Parathyroid adenoma (tissue), 2 donors: ENCODE data around the gene DNAJB13.

ENCODE experiments used
- H2AFZ ChIP-seq: fragments of 300-600 bp; sonication (generic); one replicate; pipeline ENCODE4 v1.7.0; 2017; ENCODE audit warnings: antibody characterized with exemption, mild to moderate bottlenecking
- H3K27ac ChIP-seq: fragments of 300-600 bp; sonication (generic); one replicate; pipeline ENCODE4 v1.7.0; 2017
- H3K27me3 ChIP-seq: fragments of 300-600 bp; sonication (generic); one replicate; pipeline ENCODE4 v1.7.0; 2017; ENCODE audit warnings: low read length; ENCODE audit not compliant: control insufficient read depth, insufficient read depth
- H3K36me3 ChIP-seq: fragments of 300-600 bp; sonication (generic); one replicate; pipeline ENCODE4 v1.7.0; 2017; ENCODE audit warnings: low read length; ENCODE audit not compliant: control insufficient read depth, insufficient read depth
- H3K4me1 ChIP-seq: fragments of 300-600 bp; sonication (generic); one replicate; pipeline ENCODE4 v1.7.0; 2017; ENCODE audit warnings: control low read depth
- H3K4me2 ChIP-seq: fragments of 300-600 bp; sonication (generic); one replicate; pipeline ENCODE4 v1.7.0; 2017; ENCODE audit warnings: low read length
- H3K4me3 ChIP-seq: fragments of 300-600 bp; sonication (generic); one replicate; pipeline ENCODE4 v1.7.0; 2017; ENCODE audit warnings: low read depth, low read length
- H3K79me2 ChIP-seq: fragments of 300-600 bp; sonication (generic); one replicate; pipeline ENCODE4 v1.7.0; 2017; ENCODE audit warnings: control low read depth
- H3K9ac ChIP-seq: fragments of 300-600 bp; sonication (generic); one replicate; pipeline ENCODE4 v1.7.0; 2017; ENCODE audit warnings: mild to moderate bottlenecking
- H3K9me3 ChIP-seq: fragments of 300-600 bp; sonication (generic); one replicate; pipeline ENCODE4 v1.7.0; 2017; ENCODE audit warnings: low read length; ENCODE audit not compliant: control insufficient read depth
- TF ChIP-seq, protein P1 (sequence below): fragments of 300-600 bp; sonication (generic); IDR thresholded peaks from one replicate; pipeline ENCODE4 v1.7.0; 2017; ENCODE audit warnings: antibody characterized with exemption, mild to moderate bottlenecking
- donor health status: primary hyperparathyroidism.

Gene DNAJB13

DNA sequence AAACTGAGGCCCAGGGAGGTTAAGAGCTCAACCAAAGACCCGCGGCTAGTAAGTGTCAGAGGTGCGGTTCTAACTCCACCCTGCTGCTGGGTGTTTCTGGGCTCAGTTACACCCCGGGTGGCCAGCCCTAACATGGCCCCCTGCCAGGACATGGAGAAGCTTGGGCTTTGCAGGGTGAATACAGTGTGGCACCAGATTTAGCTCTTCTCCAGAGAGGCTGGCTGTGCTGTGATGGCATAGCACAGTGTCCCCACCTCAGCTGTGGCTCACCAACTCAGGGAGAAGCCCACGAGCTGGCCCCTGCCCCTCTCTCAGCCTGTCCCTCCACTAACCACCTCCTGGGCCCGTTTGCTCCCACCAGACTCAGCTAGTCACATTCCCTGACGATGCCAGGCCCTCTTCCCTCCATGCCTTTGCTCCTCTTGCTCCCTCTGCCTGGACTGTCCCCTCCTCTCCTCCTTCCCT, 51.0 kb downstream of the DNAJB13 start:
- Histone ChIP-seq H3K79me2 (no peaks in the 10 kb centered on the region), H3K4me3 (no peak overlapping the region), H2AFZ (no peak overlapping the region), H3K36me3 (no peaks in the 10 kb centered on the region), H3K9ac (no peak overlapping the region), H3K9me3 (no peaks in the 10 kb centered on the region), H3K27me3 (no peaks in the 10 kb centered on the region), H3K4me1 (no peaks in the 10 kb centered on the region), H3K4me2 (no peak overlapping the region), H3K27ac (no peak overlapping the region)
- TF ChIP-seq, protein P1, sequence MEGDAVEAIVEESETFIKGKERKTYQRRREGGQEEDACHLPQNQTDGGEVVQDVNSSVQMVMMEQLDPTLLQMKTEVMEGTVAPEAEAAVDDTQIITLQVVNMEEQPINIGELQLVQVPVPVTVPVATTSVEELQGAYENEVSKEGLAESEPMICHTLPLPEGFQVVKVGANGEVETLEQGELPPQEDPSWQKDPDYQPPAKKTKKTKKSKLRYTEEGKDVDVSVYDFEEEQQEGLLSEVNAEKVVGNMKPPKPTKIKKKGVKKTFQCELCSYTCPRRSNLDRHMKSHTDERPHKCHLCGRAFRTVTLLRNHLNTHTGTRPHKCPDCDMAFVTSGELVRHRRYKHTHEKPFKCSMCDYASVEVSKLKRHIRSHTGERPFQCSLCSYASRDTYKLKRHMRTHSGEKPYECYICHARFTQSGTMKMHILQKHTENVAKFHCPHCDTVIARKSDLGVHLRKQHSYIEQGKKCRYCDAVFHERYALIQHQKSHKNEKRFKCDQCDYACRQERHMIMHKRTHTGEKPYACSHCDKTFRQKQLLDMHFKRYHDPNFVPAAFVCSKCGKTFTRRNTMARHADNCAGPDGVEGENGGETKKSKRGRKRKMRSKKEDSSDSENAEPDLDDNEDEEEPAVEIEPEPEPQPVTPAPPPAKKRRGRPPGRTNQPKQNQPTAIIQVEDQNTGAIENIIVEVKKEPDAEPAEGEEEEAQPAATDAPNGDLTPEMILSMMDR, result no peak

DNA sequence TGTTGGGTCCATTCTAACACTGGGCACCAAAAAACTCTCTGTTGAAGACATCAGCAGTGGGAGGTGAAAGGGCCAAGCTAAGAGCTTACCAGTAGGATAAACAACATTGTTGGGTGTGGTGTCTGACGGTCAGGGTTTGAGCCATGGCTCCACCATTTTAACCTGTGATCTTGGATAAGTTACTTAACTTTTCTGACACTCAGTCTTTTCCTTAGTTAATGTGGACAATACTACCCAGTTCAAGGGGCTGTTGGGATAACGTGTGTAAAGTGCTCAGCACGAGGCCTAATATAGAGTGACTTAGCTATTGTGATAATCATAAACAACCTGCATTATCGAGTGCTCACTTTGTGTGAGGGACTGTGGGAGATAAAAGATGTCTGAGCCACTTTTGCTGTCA, 52.0 kb downstream of the DNAJB13 start:
- Histone ChIP-seq H3K4me1 (no peaks in the 10 kb centered on the region), H3K9me3 (no peaks in the 10 kb centered on the region), H3K4me3 (no peak overlapping the region), H3K27ac (no peak overlapping the region), H2AFZ (no peak overlapping the region), H3K27me3 (no peaks in the 10 kb centered on the region), H3K79me2 (no peaks in the 10 kb centered on the region), H3K4me2 (no peak overlapping the region), H3K36me3 (no peaks in the 10 kb centered on the region), H3K9ac (no peak overlapping the region)
- TF ChIP-seq, protein P1, result no peak

DNA sequence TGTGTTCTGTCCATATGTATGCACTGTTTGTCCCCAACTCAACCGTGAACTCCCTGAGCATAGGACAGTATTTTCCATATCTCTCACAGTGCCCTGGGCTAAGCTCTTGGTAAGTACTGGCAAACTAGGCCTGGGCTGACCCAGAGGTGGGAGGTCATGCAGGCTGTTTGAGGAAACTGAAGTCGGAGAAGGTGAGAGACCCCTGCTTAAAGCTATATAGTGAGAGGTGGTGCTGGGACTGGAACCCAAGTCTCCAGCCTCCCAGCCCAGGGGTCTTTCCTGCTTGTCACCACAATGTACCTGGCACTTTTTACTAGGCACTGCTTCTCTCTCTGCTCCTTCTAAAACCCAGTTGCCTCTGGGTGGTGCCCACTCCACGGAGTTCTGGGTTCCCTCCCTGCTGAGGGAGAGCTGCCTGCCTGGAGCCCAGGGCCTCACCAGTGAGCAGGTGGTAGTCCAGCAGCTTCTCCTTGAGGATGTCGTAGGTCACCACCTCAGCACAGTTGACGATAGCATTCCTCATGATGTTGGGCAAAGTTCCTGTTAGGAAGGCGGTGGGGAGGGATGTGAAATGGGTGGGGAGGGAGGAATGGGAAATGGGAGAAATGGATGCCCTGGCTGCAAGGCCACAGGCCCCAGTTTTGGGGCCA, 53.3 kb downstream of the DNAJB13 start:
- H3K36me3 ChIP-seq, result no peaks in the 10 kb centered on the region
- H3K9ac ChIP-seq, result no peak overlapping the region
- no peaks in the 10 kb centered on the region for H3K9me3 ChIP-seq
- H3K79me2 ChIP-seq, result no peaks in the 10 kb centered on the region
- H3K4me1 ChIP-seq, result no peaks in the 10 kb centered on the region
- no peaks in the 10 kb centered on the region for H3K27me3 ChIP-seq
- TF ChIP-seq, protein P1, result no peak
- no peak overlapping the region for H2AFZ ChIP-seq
- no peak overlapping the region for H3K4me2 ChIP-seq
- H3K4me3 ChIP-seq, result no peak overlapping the region
- no peak overlapping the region for H3K27ac ChIP-seq

DNA sequence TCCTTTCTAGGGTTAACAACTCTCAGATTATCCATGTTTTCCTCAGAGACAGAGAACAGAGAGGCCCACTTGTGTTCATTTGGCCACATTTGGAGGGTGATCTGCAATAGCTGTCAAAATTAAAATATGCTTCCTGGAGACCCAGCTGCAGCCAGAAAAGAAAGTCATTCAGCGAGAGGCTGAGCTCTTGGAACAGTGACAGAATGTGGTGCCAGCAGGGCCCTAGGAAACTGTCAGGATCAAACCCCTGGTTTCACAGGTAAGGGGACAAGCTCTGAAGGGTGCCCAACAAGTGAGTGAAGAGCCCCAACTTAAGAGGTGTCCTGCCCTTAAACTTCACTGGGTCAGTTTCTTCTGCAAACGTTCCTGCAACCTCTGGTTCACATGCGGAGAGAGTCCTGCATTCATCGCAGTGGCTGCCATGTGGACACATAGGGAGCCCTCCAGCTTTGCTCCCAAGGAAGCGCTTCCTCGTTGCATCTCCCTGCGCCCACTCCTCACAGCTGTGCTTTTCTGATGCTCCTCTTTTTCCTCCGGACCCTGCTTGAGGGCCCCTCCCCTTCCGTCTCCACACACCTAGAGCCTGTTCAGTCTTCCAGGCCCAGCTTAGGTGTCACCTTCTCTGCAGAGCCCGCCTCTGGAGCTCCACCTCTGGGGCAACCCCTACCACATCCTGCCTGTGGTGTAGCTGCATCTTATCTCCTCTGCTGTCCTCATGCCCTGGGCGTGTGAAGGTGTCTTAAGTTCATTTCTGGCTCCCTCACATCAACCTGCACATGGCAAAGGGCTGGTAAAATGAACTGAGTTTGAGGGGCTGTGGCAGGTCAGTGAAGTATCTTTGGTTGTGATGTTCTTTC, 54.2 kb downstream of the DNAJB13 start:
- H3K27me3 ChIP-seq, result no peaks in the 10 kb centered on the region
- no peaks in the 10 kb centered on the region for H3K9me3 ChIP-seq
- H3K27ac ChIP-seq, result no peak overlapping the region
- H3K4me1 ChIP-seq, result no peaks in the 10 kb centered on the region
- no peak overlapping the region for H3K4me3 ChIP-seq
- no peak overlapping the region for H2AFZ ChIP-seq
- no peak overlapping the region for H3K4me2 ChIP-seq
- H3K79me2 ChIP-seq, result no peaks in the 10 kb centered on the region
- no peak overlapping the region for H3K9ac ChIP-seq
- TF ChIP-seq, protein P1, result no peak
- no peaks in the 10 kb centered on the region for H3K36me3 ChIP-seq
